Trophoblast cell (in vitro differentiated cells and primary cell): ENCODE results near the gene TBC1D21.
"Not testable (repeated sequence)": the region's sequence is repeated elsewhere in the genome, so short reads cannot be mapped to it uniquely, and the experiment has no call there.

Source experiments
- DNase-seq, 2 donors: peaks; one replicate each; pipeline ENCODE4 v3.0.0-alpha.2; 2016
- H2AFZ ChIP-seq: 2 replicates; pipeline ENCODE4 v1.6.1; 2013; ENCODE audit warnings: low read length, moderate library complexity, mild to moderate bottlenecking; ENCODE audit not compliant: insufficient read depth, poor library complexity
- H2AK5ac ChIP-seq: 2 replicates; pipeline ENCODE4 v1.6.1; 2013; ENCODE audit warnings: mild to moderate bottlenecking, low read length
- H2BK120ac ChIP-seq: 2 replicates; pipeline ENCODE4 v1.6.1; 2013; ENCODE audit warnings: low read length, mild to moderate bottlenecking, moderate library complexity; ENCODE audit not compliant: insufficient read depth, poor library complexity
- H2BK12ac ChIP-seq: 2 replicates; pipeline ENCODE4 v1.6.1; 2013; ENCODE audit warnings: mild to moderate bottlenecking, low read length, moderate library complexity
- H2BK5ac ChIP-seq: 2 replicates; pipeline ENCODE4 v1.6.1; 2013; ENCODE audit warnings: low read length, low read depth, moderate library complexity, mild to moderate bottlenecking; ENCODE audit not compliant: poor library complexity
- H3K14ac ChIP-seq: 2 replicates; pipeline ENCODE4 v1.6.1; 2013; ENCODE audit warnings: mild to moderate bottlenecking, low read length
- H3K18ac ChIP-seq: 2 replicates; pipeline ENCODE4 v1.6.1; 2013; ENCODE audit warnings: mild to moderate bottlenecking, low read length
- H3K23ac ChIP-seq: 2 replicates; pipeline ENCODE4 v1.6.1; 2013; ENCODE audit warnings: low read length
- H3K27ac ChIP-seq: 2 replicates; pipeline ENCODE4 v1.5.1; 2013; ENCODE audit warnings: low read depth, mild to moderate bottlenecking, inconsistent platforms, low read length, moderate library complexity
- H3K27me3 ChIP-seq: 2 replicates; pipeline ENCODE4 v1.6.1; 2013; ENCODE audit warnings: inconsistent platforms, mild to moderate bottlenecking, low read length, moderate library complexity; ENCODE audit not compliant: insufficient read depth
- H3K36me3 ChIP-seq, 2 experiments: 1 replicate in 1 of 2; 2 replicates in 1 of 2; pipeline ENCODE4 v1.6.1; 2013; ENCODE audit warnings: low read length in 2 of 2, mild to moderate bottlenecking in 2 of 2, moderate library complexity in 1 of 2; ENCODE audit not compliant: insufficient read depth in 2 of 2, control insufficient read depth in 1 of 2
- H3K4ac ChIP-seq: 2 replicates; pipeline ENCODE4 v1.6.1; 2013; ENCODE audit warnings: low read depth, mild to moderate bottlenecking, low read length, moderate library complexity
- H3K4me1 ChIP-seq, 2 experiments: 1 replicate in 1 of 2; 2 replicates in 1 of 2; pipeline ENCODE4 v1.6.1; 2013; ENCODE audit warnings: low read length in 2 of 2, mild to moderate bottlenecking in 2 of 2, moderate library complexity in 1 of 2; ENCODE audit not compliant: insufficient read depth in 2 of 2, control insufficient read depth in 1 of 2
- H3K4me2 ChIP-seq: 2 replicates; pipeline ENCODE4 v1.6.1; 2013; ENCODE audit warnings: inconsistent platforms, mild to moderate bottlenecking, low read length, moderate library complexity
- H3K4me3 ChIP-seq: 2 replicates; pipeline ENCODE4 v1.5.1; 2013; ENCODE audit warnings: mild to moderate bottlenecking, low read depth, low read length, inconsistent platforms
- H3K79me1 ChIP-seq: one replicate; pipeline ENCODE4 v1.6.1; 2013; ENCODE audit warnings: low read length
- H3K79me2 ChIP-seq: 2 replicates; pipeline ENCODE4 v1.6.1; 2013; ENCODE audit warnings: low read length, mild to moderate bottlenecking; ENCODE audit not compliant: control insufficient read depth, insufficient read depth, poor library complexity
- H3K9ac ChIP-seq: 2 replicates; pipeline ENCODE4 v1.6.1; 2013; ENCODE audit warnings: mild to moderate bottlenecking, low read length
- H3K9me3 ChIP-seq: 2 replicates; pipeline ENCODE4 v1.6.1; 2013; ENCODE audit warnings: low read depth, mild to moderate bottlenecking, control low read depth, inconsistent platforms, low read length; ENCODE audit not compliant: insufficient read depth
- H4K12ac ChIP-seq: 2 replicates; pipeline ENCODE4 v1.6.1; 2013; ENCODE audit warnings: low read depth, mild to moderate bottlenecking, low read length, moderate library complexity
- H4K8ac ChIP-seq: 2 replicates; pipeline ENCODE4 v1.6.1; 2013; ENCODE audit warnings: low read depth, mild to moderate bottlenecking, low read length, moderate library complexity
- H4K91ac ChIP-seq: one replicate; pipeline ENCODE4 v1.6.1; 2013; ENCODE audit warnings: low read depth, mild to moderate bottlenecking, low read length, moderate library complexity
- WGBS: extraction: QIAGEN DNeasy Blood & Tissue Kit; methylation state at CpG from one replicate; pipeline ENCODE4 v1.1.7; 2013; ENCODE audit warnings: missing lambda C conversion rate; ENCODE audit not compliant: insufficient read length, insufficient coverage; ENCODE audit errors: extremely low coverage; 5-methylcytosine and 5-hydroxymethylcytosine counted together

The TBC1D21 gene

GRCh38 chr15:73936588-73937290 is 63.4 kb downstream of the TBC1D21 start:
- WGBS: no CpG with 5 or more reads among the region's 12 CpGs

GRCh38 chr15:73937296-73937695 is 63.9 kb downstream of the TBC1D21 start:
- H3K4me1 ChIP-seq: peaks cover 22 to 36% of the 10 kb centered on the region in 2 experiments
- H2BK12ac ChIP-seq: no peak overlapping the region
- H2AFZ ChIP-seq: no peak overlapping the region
- no peak overlapping the region for H3K4me2 ChIP-seq
- H4K12ac ChIP-seq: no peak overlapping the region
- no peak overlapping the region for H4K91ac ChIP-seq
- no peak overlapping the region for H3K18ac ChIP-seq
- H4K8ac ChIP-seq: no peak overlapping the region
- no peaks in the 10 kb centered on the region for H3K79me2 ChIP-seq
- peaks cover 2% of the 10 kb centered on the region for H3K9me3 ChIP-seq
- H3K14ac ChIP-seq: no peak overlapping the region
- H3K27me3 ChIP-seq: no peaks in the 10 kb centered on the region
- H3K4ac ChIP-seq: no peak overlapping the region
- H3K23ac ChIP-seq: no peak overlapping the region
- peaks cover 15% of the 10 kb centered on the region for H3K79me1 ChIP-seq
- H2AK5ac ChIP-seq: no peak overlapping the region
- no peak overlapping the region for H3K4me3 ChIP-seq
- no peak overlapping the region for H2BK5ac ChIP-seq
- no peak for DNase-seq
- no CpG with 5 or more reads among the region's 10 CpGs for whole genome bisulfite sequencing
- H2BK120ac ChIP-seq: no peak overlapping the region
- H3K27ac ChIP-seq: no peak overlapping the region
- no peak overlapping the region for H3K9ac ChIP-seq
- H3K36me3 ChIP-seq: no peaks in the 10 kb centered on the region

More at GRCh38 chr15:73936588-73937290, 63.4 kb downstream of the TBC1D21 start:
- Histone ChIP-seq H2BK120ac (no peak overlapping the region), H3K9ac (no peak overlapping the region), H2BK5ac (no peak overlapping the region), H3K4me3 (no peak overlapping the region), H3K23ac (no peak overlapping the region), H3K79me1 (peaks cover 12% of the 10 kb centered on the region), H3K27me3 (no peaks in the 10 kb centered on the region), H3K4me2 (no peak overlapping the region), H3K27ac (no peak overlapping the region), H4K91ac (no peak overlapping the region), H4K8ac (no peak overlapping the region), H4K12ac (no peak overlapping the region), H2BK12ac (no peak overlapping the region), H2AK5ac (no peak overlapping the region), H3K36me3 (no peaks in the 10 kb centered on the region), H3K4ac (no peak overlapping the region), H3K9me3 (peaks cover 2% of the 10 kb centered on the region), H3K14ac (no peak overlapping the region), H3K4me1 (peaks cover 17 to 30% of the 10 kb centered on the region in 2 experiments), H3K18ac (no peak overlapping the region), H3K79me2 (no peaks in the 10 kb centered on the region), H2AFZ (no peak overlapping the region)
- DNase-seq: no peak

GRCh38 chr15:73937726-73938125 is 64.4 kb downstream of the TBC1D21 start:
- H3K14ac ChIP-seq: no peak overlapping the region
- no peak overlapping the region for H2BK5ac ChIP-seq
- H3K9me3 ChIP-seq: peaks cover 2% of the 10 kb centered on the region
- H3K4me1 ChIP-seq: peaks cover 26 to 40% of the 10 kb centered on the region in 2 experiments
- H3K9ac ChIP-seq: no peak overlapping the region
- no peak overlapping the region for H2AFZ ChIP-seq
- H3K18ac ChIP-seq: no peak overlapping the region
- no peaks in the 10 kb centered on the region for H3K36me3 ChIP-seq
- H3K27ac ChIP-seq: no peak overlapping the region
- H3K27me3 ChIP-seq: no peaks in the 10 kb centered on the region
- H2AK5ac ChIP-seq: no peak overlapping the region
- no CpG with 5 or more reads among the region's 11 CpGs for WGBS
- H3K79me2 ChIP-seq: no peaks in the 10 kb centered on the region
- DNase-seq: no peak
- no peak overlapping the region for H3K23ac ChIP-seq
- no peak overlapping the region for H2BK12ac ChIP-seq
- H3K4ac ChIP-seq: no peak overlapping the region
- H3K79me1 ChIP-seq: peaks cover 18% of the 10 kb centered on the region
- H3K4me3 ChIP-seq: peak overlapping the region; percentile 13
- no peak overlapping the region for H4K12ac ChIP-seq
- no peak overlapping the region for H4K8ac ChIP-seq
- no peak overlapping the region for H2BK120ac ChIP-seq
- no peak overlapping the region for H3K4me2 ChIP-seq
- H4K91ac ChIP-seq: no peak overlapping the region

GRCh38 chr15:73938516-73938915 is 65.2 kb downstream of the TBC1D21 start:
- Histone ChIP-seq H3K79me1 (peaks cover 24% of the 10 kb centered on the region), H3K4me1 (peaks cover 33 to 46% of the 10 kb centered on the region in 2 experiments)
- not testable (repeated sequence) for H3K4me2 ChIP-seq, H3K36me3 ChIP-seq, H3K14ac ChIP-seq, H3K4ac ChIP-seq, H2BK12ac ChIP-seq, H3K23ac ChIP-seq, H3K79me2 ChIP-seq, H2AFZ ChIP-seq, H4K8ac ChIP-seq, H2BK120ac ChIP-seq, H4K91ac ChIP-seq, H4K12ac ChIP-seq, H3K18ac ChIP-seq, H3K9ac ChIP-seq, H3K9me3 ChIP-seq, H2BK5ac ChIP-seq, H2AK5ac ChIP-seq, H3K27ac ChIP-seq, H3K27me3 ChIP-seq, DNase-seq, H3K4me3 ChIP-seq
- no CpG with 5 or more reads among the region's 8 CpGs for whole genome bisulfite sequencing
